HG03045 (cell line): ENCODE measurements around the gene ARMH3.

ENCODE experiments used
- ATAC-seq: cut with Tn5 transposase; IDR thresholded peaks from one replicate; pipeline ENCODE4 v1.9.1; 2021; ENCODE audit warnings: mild to moderate bottlenecking, moderate library complexity; ENCODE audit not compliant: unreplicated experiment

The ARMH3 gene

DNA sequence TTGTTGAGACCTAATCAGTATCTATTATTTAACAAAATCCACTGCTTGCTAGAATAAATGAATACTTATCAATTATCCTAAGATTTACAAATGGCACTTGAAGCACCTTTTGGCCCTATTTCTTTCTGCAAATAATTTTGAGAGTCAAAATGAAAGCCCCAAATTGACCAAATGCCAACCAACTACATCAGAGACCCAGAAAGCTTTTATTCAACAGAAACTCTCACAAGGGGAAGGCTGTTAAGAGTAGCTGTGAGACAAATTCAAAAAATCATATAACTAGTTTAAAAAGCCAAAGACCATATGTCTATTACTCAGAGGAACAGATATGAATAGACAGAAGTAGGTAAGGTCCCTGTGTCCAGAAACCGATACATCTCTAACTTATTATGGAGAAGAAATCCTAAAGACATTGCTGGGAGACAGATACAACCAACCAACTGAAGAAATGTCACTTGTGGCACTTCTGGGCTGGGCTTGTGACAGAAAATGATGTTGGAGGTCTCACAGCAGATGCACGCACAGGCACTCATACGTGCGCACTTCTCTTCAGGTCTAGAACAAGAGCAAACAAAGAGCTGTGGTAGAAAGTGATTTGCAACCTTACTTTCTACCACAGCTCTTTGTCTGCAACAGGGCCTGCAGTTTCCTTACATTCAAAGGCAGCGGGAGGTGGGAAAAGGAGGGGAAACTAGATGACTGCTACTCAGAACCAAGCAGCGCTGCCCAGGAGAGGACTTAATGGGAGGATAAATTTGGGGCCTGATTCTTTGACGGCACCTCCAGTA is 153.7 kb downstream of the ARMH3 start:
- no peak for ATAC-seq

DNA sequence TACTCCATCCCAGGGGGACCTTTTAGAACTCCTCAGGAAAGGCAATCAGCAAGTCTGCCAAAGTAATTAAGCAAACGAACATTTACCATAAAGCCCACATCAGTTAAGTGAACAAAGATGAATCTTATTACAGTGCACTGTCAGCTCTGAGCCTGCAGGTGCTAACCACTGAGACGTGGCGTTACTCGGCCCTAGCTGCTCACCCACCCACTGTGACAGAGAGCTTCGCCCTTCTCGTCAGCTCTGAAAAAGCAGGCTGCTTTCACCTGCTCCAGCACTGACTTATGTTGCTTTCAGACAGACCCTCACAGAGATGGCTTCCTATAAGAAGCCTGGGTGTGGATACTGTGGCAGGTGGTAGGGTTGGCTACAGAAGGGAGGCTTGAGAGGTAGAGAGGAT is 154.6 kb downstream of the ARMH3 start:
- ATAC-seq = peak; percentile 64

GRCh38 chr10:101897633-101898032 is 158.3 kb downstream of the ARMH3 start:
- ATAC-seq = no peak

GRCh38 chr10:101896225-101896877 is 159.6 kb downstream of the ARMH3 start:
- no peak for ATAC-seq

- no peak for ATAC-seq
Observed at GRCh38 chr10:101895781-101896180, 160.2 kb downstream of the ARMH3 start.

DNA sequence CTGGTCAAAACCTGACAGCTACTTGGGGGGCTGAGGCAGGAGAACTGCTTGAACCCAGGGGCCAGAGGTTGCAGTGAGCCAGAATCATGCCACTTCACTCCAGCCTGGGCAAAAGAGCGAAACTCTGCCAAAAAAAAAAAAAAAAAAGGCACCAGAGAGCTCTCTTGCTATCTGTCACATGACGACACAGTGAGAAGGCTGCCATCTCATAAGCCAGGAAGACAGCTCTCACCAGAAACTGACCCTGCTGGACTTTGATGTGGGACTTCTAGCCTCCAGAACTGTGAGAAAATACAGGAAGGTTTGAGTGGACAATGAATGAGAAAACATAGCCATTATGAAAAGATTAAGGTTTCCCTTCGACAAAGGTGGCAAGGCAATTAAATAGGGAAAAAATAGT is 161.2 kb downstream of the ARMH3 start:
- ATAC-seq = no peak

- ATAC-seq = no peak
Observed at GRCh38 chr10:101894266-101894665, 161.7 kb downstream of the ARMH3 start.

GRCh38 chr10:101893510-101894120 is 162.4 kb downstream of the ARMH3 start:
- ATAC-seq = no peak

DNA sequence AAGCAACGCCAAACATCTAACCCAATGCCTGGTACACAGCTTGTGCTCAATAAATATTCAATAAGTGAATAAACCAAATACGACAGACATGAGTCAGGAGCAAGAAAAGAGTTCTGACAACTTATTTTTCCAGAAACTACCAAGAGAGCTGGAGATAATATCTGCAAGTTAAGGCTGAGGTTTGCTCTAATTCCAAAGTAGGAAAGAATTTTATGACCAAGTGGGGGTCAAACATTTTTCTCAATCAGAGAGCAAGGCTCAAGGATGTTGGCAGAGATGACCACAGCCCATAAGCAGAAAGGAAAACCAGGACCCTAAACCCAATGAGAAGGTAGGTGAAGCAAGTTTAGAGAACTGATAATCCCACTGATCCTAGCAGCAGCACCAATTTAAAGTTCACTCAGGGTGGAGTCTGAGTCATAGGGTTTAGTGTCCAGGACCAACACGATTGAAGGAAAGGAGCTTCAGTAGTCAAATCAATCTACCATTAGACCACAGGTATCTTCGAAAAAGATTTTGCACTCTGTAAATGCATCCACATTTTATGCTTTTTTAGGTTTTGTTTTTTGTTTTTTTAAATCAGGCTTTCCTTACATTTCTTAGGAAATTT is 163.1 kb downstream of the ARMH3 start:
- ATAC-seq = no peak

DNA sequence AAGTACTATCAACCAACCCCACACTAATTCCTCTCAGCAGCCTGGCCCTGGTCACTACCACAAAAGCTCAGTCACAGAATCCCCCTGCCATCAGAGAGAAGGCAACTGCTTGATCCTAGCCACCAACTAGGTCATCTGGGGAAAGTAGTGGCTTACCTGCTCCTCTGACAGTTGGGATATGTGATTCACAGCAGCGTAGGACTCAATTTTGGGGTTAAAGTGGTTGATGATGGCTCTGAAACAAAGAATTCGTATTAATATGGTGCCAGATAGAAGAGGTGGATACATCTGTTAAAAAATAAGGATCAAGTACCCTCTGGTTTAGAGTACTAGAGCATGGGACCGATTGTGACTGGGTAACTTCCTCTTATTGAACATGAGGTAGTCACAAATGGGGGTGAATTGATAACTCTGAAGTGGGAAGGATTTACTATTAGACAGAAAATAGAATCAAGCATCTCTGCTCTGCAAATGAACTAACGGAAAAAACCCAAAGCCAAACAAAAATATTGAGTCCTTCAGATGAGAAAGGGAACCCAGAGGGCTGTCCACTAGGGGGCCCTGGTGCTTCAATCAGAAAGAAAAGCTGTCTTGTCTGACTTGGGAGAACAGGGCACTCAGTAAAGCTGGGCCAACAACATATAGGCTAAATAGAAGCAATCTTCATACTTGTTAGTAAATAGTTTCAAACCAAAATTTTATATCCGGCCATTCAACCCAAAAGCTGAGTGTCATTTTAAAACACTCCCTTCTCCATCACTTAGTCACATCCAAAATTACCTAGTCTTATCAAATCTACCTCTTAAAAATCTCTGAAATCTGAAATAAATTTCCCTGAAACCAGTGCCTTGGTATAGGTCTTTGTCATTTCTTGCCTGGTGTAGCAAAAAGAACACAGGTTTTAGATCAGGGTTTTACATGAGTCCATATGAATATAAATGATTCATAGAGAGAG is 166.4 kb downstream of the ARMH3 start:
- ATAC-seq = peak; percentile 57

DNA sequence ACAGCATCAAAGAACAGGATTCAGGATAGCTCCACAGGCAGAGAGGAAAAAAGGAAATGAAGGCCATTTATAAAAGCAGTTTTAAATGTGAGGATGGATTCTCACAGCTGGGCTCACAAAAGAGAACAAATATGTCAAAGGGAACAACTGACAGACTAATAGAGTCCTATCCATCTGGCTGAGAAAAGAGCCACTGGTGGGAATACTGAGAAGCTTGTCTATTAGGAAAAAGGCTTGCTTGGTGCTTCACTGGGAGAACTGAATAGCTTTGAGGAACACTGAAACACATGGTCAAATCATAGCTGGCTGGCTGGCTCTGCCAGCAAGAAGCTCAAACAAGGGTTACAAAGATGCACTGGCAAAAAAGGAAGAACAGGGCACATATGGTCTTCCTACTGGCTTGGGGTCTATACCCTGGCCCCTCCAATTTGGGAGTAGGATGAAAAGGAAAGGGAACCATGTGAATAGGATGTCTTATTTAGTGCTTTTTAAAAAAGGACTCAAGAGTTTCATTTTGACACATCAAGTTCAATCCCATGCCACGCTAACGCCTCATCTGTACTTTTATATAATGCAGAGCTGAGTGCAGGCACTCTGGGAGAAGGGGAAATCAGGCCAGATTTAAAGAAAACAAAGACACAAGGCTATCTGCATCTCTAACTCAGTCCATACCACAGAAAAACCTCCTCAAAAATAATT is 167.6 kb downstream of the ARMH3 start:
- no peak for ATAC-seq

DNA sequence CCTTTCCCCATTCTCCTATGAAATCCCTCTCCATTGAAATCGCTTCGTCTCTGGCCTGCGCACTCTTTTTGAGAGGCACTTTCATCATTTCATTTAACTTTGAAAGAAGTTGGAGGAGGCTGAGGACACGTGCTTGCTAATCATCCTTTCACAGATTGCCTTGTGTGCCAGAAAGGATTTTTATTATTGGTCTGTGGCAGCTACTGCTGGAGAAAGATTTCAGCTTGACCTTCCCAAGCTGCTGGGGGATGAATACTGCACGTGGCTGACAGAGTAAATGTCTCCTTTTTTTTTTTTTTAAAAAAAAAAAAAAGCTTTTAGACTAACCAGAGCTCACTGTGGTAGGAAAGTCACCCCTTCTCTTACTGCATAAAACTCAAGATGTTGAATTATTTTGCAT is 168.2 kb downstream of the ARMH3 start:
- no peak for ATAC-seq

DNA sequence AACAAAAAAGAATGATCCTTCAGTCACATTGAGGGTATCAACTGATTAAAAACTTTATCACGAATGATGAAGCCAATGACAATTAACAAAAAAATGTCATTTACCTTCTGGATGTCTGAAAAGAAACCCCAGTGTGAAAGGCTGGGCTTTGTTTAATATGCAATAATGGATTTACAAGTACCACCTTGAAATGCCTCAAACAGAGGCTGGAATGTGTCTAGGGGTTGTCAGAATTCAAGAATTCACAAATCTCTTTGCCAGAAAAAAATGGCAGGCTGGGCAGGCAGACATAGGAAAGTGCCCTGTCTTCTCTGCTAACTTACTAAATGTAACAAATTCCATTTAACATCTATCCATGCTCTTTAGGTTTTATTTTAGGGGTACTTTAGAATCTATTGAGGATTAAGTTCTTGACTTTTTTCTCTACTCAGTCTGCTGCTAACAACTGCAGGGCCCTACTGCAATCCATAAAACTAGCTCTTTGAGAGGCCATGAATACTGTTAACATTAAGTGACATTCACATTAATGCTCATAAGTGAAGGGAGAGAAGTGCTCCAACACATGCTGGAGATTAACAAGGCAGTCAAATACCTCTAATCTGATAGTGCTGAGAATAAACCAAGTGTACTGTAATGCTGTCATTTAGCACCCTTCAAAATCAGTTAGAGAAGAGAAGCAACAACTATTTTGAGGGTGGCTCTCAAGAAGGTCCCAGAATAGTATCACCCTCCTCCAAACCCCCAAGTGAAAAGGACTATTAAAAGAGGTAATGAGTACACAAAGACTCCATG is 169.3 kb downstream of the ARMH3 start:
- ATAC-seq = no peak

GRCh38 chr10:101881036-101881774 is 174.8 kb downstream of the ARMH3 start:
- no peak for ATAC-seq

DNA sequence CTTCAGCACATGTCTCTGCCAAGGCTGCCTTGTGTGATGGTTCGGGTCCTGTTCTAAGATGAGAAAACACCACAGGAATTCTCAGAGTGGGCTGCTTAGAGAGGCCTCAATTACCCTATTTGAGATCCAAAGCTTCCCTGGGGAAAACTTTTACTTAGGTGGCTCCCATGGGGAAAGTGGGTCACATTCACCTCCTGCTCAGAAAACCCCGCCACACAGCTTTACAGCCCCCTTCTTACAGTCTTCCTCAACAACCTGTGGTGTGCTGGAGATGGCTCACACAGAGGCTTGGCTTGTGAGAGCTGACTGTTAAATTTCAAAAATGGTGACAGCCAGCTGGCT is 175.8 kb downstream of the ARMH3 start:
- ATAC-seq = no peak

DNA sequence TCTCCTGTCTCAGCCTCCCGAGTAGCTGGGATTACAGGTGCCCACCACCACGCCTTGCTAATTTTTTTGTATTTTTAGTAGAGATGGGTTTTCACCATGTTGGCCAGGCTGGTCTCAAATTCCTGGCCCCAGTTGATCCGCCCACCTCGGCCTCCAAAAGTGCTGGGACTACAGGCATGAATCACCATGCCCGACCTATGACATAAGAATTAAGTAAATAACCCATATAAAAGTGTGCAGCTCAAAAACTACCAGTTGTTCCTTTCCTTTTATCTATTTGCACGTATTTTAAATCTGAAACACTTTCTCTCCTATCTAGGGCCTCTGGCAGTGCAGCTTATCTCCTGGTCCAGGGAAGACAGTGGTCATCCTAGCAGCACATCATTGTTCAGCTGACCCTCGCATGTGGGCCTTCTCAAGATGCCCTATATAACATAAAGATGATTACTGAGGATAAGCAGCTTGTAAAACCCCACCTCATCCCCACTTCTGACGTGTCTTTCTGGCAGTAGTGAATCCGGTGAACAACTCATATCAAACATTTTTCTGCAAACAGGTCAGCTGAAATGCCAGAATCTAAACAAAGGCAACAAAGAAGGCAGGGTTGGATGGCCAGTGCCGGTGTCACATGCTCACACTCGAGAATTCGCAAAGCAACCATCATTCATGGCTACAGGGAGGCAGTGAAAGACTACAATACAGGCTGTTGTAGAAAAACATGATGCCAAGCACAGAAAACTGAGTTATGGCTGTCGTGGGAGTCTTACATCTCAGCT is 176.3 kb downstream of the ARMH3 start:
- no peak for ATAC-seq

GRCh38 chr10:101878869-101879268 is 177.1 kb downstream of the ARMH3 start:
- ATAC-seq = no peak
